Left forelimb (tissue), 1 donor: ENCODE data around the gene PRKN.

Source experiments
- DNase-seq: peaks from one replicate; pipeline ENCODE4 v3.0.0-alpha.2; 2018; ENCODE audit warnings: low spot score

The PRKN gene

GRCh38 chr6:162373868-162374267 lies 353.7 kb downstream of the PRKN start:
- DNase-seq = no peak

GRCh38 chr6:162373192-162373591 lies 354.4 kb downstream of the PRKN start:
- no peak for DNase-seq

GRCh38 chr6:162372106-162372505 lies 355.5 kb downstream of the PRKN start:
- no peak for DNase-seq

- no peak for DNase-seq
Measured at GRCh38 chr6:162371121-162371520, 356.4 kb downstream of the PRKN start.

DNA sequence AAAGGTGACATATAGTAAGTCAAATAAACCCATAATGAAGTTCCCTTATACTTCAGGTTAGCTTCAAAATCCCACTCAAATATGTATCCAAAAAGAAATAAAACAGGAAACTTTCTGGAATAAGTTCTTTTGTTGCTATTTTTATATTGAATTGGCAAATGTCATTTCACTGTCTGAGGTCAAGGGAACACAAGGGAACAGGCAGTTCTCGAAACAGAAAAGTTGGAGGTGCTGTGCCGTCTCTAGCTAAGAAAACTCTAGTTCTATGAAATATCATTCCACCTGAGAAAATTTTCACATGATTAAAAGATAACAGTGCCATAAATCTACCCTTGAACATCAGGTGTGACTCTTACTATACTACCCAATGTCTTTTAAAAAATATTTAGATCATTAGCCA lies 358.5 kb downstream of the PRKN start:
- DNase-seq = no peak

DNA sequence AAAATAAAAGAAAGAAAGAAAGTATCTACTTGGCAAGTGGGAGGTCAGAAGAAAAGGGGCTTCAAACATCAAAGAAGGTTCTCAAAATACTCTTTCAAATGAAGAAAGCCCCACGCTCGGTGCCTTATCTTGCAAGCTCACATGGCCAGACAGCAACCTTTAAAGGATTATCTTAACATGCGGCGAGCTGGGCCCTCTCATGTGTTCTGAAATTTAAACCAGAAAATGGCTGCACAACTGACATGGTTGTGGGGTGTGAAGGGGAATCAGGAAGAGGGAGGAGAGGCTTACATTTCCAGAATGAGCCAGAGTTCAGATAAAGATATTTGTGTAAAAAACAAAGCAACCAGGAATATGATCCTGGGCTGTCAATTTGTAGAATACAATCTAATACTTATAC lies 363.1 kb downstream of the PRKN start:
- DNase-seq = no peak

- no peak for DNase-seq
Measured at GRCh38 chr6:162363757-162364156, 363.8 kb downstream of the PRKN start.

DNA sequence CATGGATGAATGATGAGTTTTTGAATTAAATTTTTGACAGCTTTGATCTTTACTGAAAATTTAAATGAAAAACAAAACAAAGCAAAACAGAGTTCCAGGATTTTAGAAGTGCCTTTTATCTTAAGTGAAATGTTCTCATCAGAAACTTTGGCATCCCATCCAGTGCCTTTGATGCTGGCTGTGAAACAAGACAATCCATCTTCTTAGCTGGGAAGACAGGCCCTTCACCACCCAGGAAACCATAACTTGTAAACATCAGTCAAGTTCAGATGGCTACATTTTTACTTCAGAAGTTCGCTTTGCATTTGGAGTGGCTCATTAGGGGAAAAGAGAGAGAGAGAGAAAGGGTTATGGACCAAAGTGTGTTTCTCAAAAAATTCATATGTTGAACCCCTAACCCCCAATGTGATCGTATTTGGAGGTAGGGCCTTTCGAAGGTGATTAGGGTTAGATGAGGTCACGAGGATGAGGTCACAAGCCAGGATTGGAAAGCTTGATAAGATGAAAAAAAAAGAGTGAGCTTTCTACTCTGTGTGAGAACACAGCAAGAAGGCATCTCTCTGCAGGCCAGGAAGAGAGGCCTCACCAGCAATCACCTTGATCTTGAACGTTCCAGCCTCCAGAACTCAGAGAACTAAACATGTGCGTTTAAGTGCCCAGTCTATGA lies 366.5 kb downstream of the PRKN start:
- DNase-seq = no peak

- no peak for DNase-seq
Measured at GRCh38 chr6:162358625-162359024, 368.9 kb downstream of the PRKN start.

DNA sequence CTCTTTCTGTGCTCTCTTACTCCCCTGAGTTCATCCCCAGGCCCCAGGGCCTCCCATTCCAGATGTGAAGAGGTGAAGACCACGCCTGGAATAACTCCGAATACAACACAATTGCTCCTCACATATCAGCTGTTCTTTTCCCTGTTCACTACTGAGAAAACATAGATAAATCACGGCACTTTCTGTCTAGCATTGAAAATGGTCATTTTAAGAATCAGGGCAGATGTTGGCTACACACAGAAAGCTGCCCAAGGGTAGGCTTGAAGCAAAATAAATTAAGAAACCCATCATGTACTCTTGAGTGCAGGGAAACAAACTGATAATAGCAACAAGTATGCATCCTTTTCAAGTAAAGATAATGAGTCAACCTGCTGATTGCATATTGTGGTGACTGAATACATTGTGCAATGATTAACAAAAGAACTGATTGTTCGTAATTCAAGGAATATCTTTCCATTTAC lies 382.5 kb downstream of the PRKN start:
- no peak for DNase-seq

GRCh38 chr6:162344646-162345010 lies 382.9 kb downstream of the PRKN start:
- DNase-seq = no peak

DNA sequence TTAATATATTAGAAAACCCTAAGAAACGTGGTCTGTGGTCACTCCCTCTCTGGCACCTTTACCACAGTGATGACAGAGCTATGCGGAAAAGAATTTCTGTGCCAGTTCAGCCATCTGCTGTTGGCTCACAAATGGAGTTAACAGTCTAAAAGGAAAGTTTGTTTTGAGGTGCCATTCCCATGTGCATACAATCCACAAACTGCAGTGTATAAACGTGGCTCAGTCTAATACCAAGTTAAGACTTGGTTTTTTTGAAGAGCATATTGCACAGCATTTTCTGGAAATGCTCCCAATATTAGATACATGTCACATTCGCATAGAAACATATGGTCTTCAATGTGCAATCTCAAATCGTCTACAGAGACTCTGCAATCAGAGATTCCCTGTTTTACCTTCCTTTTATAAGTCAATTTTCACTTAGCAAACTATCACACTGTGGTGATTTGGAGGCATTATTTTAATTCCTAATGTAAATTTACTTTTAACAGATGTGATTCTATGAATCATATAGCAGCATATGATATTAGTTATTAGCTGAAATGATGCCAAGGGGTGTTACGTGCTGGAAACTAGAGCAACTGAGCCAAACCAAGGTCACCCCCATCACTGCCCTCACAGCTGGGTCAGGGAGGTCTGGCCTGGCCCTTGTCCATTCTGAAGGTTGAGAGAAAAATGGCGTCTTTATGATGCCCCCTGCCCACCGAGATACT lies 383.5 kb downstream of the PRKN start:
- no peak for DNase-seq

GRCh38 chr6:162343198-162343935 lies 384.2 kb downstream of the PRKN start:
- DNase-seq = no peak

DNA sequence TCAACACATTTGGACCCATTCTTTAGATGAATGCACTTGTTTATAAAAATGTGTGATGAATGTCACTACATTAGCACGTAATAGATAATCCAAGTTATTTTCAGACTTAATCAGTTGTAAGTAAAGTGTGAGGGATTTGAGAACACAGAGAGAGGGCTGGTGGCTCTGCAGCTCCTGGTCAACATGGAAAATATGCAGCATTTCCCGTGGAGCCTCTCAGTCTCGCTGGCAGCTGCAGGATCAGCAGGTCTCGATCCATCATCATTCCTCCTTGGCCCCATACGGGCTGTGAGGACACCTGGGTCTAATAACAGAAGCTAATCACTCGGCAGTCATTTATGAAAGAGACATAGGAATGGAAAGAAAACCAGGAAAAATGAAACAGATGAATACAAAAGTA lies 390.2 kb downstream of the PRKN start:
- no peak for DNase-seq

GRCh38 chr6:162336359-162336758 lies 391.2 kb downstream of the PRKN start:
- no peak for DNase-seq

GRCh38 chr6:162332365-162332764 lies 395.2 kb downstream of the PRKN start:
- no peak for DNase-seq

- no peak for DNase-seq
Measured at GRCh38 chr6:162331911-162332310, 395.7 kb downstream of the PRKN start.

DNA sequence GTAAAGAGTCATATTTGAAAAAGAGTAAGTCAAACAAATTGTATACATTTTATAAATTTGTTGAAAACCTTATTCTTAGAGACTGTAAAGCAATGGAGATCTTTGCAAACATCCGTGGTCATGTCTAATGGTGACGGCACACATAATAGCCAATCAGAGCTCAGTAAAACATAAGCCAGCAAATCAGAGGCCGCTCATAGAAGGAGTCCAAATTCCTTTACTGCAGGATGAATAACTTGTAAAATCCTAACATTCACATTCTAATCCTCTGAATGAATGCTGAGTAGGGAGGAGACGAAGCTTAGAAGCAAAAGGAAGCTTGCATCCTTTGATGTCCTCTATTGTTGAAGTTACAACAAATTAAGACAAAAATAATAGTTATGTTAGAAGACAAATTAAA lies 401.7 kb downstream of the PRKN start:
- DNase-seq = no peak

GRCh38 chr6:162325051-162325450 lies 402.5 kb downstream of the PRKN start:
- DNase-seq = no peak

DNA sequence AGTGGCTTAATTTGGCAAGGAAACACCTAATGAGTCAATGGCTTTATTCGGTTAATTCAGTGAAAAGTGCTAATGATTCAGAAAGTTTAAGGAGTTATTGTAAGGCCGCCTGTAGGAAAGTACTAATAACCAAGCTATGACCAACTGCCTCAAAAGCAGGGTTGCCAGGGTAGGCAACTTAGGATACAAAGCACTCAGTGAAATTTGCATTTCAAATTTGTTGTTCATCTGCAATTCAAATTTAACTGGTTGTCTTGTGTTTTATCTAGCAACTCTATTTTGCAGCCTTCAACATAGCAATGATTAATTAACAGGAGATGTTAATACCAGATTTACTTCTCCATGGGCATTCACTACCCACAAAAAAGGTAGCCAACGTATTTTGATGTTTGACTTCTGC lies 412.3 kb downstream of the PRKN start:
- DNase-seq = no peak

DNA sequence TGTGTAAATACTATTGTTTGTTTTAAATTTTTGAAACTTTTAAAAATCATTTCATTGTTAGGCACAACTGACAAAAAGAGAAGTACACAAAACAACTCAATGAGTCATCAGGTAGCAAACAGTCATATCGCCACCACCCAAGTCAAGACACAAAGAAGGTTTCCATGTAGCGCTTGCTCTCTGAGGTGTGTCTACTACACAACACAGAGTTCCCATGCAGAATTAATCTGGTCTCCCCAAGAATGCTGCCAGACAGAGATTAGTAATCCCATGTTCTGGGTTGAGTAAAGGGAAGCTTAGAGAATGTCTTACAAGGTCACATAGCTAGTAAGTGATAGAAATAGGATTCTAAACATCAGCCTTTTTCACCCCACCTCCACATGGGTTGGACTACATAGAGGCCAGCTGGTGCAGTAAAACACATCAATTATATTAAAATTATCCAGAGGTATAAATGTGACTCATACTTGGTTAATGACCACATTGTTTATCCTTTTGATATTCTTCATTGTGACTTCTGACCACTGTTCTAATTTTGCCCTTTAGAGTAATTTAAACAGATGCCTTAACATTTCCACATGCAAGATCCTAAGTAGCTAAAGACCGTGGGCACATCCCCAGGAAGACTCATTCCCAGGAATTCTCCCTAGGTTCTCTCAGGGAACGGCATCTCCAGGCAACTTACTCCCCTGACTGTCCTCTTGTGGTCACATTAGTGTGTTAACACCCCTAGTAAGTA lies 413.5 kb downstream of the PRKN start:
- no peak for DNase-seq

DNA sequence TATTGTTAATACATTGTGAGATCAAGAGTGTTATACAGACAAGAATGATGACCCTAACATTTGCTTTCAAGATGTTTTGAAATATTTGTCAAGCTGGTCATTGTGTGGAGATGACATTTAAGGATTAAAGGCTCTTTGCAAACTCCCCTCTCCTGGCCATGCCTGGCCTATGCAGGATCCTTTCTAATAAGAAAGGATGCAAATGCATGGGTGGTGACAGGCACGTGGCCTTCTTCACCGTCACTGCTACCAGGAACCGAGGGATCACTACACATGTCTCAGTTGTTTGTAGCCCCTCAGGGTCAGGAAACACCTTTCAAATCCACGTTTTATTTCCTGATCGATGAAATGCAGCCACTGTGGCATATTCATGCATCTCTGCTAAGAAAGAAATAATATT lies 419.7 kb downstream of the PRKN start:
- DNase-seq = no peak

GRCh38 chr6:162306616-162307015 lies 420.9 kb downstream of the PRKN start:
- no peak for DNase-seq
